ENCODE measurements around the gene FILIP1. TPM values are rescaled to one million over a fixed set of nuclear protein-coding genes. Genes with fewer than 3 reads are reported as not detected.

FILIP1 gene
- total and polyA plus RNA-seq, 2 donors from 2014 or later = 0.80 to 4.6 TPM

- DNase-seq (peak in 2 of 5 donors; percentile 29 to 34), FAIRE-seq (no peak)
- no peaks in the 10 kb centered on the region for H3K36me3 ChIP-seq (ENCODE audit: control insufficient read depth in 2 of 3, insufficient read depth in 3 of 3, low read length in 3 of 3)
- no peak overlapping the region for H3K9ac ChIP-seq (ENCODE audit: low read length in 3 of 3)
- peaks cover 0 to 2% (median 0%) of the 10 kb centered on the region in 3 donors for H3K4me1 ChIP-seq (ENCODE audit: control insufficient read depth in 2 of 3, insufficient read depth in 2 of 3, low read depth in 1 of 3, low read length in 3 of 3)
- H3K4me3 ChIP-seq (ENCODE audit: low read length in 3 of 3) = no peak overlapping the region
- no peaks in the 10 kb centered on the region for H3K27me3 ChIP-seq (ENCODE audit: control insufficient read depth, insufficient read depth, low read length)
- intact Hi-C loops (cut with DNase I) = no loop called here
- peak overlapping the region in 1 of 2 donors; percentile 47 for H3K27ac ChIP-seq (ENCODE audit: low read depth in 2 of 2, low read length in 2 of 2)
- no peaks in the 10 kb centered on the region for H3K9me3 ChIP-seq (ENCODE audit: control insufficient read depth in 2 of 3, insufficient read depth in 1 of 3, low read length in 3 of 3)
- no peak for TF ChIP-seq CTCF (IDR thresholded peaks at IDR 0.05; ENCODE audit: borderline replicate concordance, extremely low read depth, insufficient read depth)
Observed at GRCh38 chr6:75431379-75431778, 62.2 kb downstream of the FILIP1 start.

- no peak for TF ChIP-seq CTCF (IDR thresholded peaks at IDR 0.05; ENCODE audit: borderline replicate concordance, extremely low read depth, insufficient read depth)
- Histone ChIP-seq H3K9ac (ENCODE audit: low read length in 3 of 3) (no peak overlapping the region), H3K4me3 (ENCODE audit: low read length in 3 of 3) (no peak overlapping the region), H3K27ac (ENCODE audit: low read depth in 2 of 2, low read length in 2 of 2) (no peak overlapping the region), H3K9me3 (ENCODE audit: control insufficient read depth in 2 of 3, insufficient read depth in 1 of 3, low read length in 3 of 3) (no peaks in the 10 kb centered on the region), H3K36me3 (ENCODE audit: control insufficient read depth in 2 of 3, insufficient read depth in 3 of 3, low read length in 3 of 3) (no peaks in the 10 kb centered on the region), H3K27me3 (ENCODE audit: control insufficient read depth, insufficient read depth, low read length) (no peaks in the 10 kb centered on the region), H3K4me1 (ENCODE audit: control insufficient read depth in 2 of 3, insufficient read depth in 2 of 3, low read depth in 1 of 3, low read length in 3 of 3) (peaks cover 0 to 2% (median 0%) of the 10 kb centered on the region in 3 donors)
- intact Hi-C loops (cut with DNase I) = no loop called here
- DNase-seq = peak in 3 of 5 donors; percentile 26 to 73 (median 69)
- no peak for FAIRE-seq
Observed at GRCh38 chr6:75430631-75431325, 62.8 kb downstream of the FILIP1 start.

GRCh38 chr6:75429061-75429703 lies 64.4 kb downstream of the FILIP1 start:
- H3K27me3 ChIP-seq (ENCODE audit: control insufficient read depth, insufficient read depth, low read length) = no peaks in the 10 kb centered on the region
- no peaks in the 10 kb centered on the region for H3K36me3 ChIP-seq (ENCODE audit: control insufficient read depth in 2 of 3, insufficient read depth in 3 of 3, low read length in 3 of 3)
- peaks cover 0 to 2% (median 0%) of the 10 kb centered on the region in 3 donors for H3K4me1 ChIP-seq (ENCODE audit: control insufficient read depth in 2 of 3, insufficient read depth in 2 of 3, low read depth in 1 of 3, low read length in 3 of 3)
- H3K4me3 ChIP-seq (ENCODE audit: low read length in 3 of 3) = no peak overlapping the region
- DNase-seq (no peak), FAIRE-seq (no peak)
- no peak overlapping the region for H3K9ac ChIP-seq (ENCODE audit: low read length in 3 of 3)
- no peak overlapping the region for H3K27ac ChIP-seq (ENCODE audit: low read depth in 2 of 2, low read length in 2 of 2)
- intact Hi-C loops (cut with DNase I) = no loop called here
- no peak for TF ChIP-seq CTCF (IDR thresholded peaks at IDR 0.05; ENCODE audit: borderline replicate concordance, extremely low read depth, insufficient read depth)
- H3K9me3 ChIP-seq (ENCODE audit: control insufficient read depth in 2 of 3, insufficient read depth in 1 of 3, low read length in 3 of 3) = no peaks in the 10 kb centered on the region

All from kidney (tissue), 14 donors.